Measurements from ENCODE around the gene CCDC87.
"Not testable (repeated sequence)": the region's sequence is repeated elsewhere in the genome, so short reads cannot be mapped to it uniquely, and the experiment has no call there.

The CCDC87 gene

DNA sequence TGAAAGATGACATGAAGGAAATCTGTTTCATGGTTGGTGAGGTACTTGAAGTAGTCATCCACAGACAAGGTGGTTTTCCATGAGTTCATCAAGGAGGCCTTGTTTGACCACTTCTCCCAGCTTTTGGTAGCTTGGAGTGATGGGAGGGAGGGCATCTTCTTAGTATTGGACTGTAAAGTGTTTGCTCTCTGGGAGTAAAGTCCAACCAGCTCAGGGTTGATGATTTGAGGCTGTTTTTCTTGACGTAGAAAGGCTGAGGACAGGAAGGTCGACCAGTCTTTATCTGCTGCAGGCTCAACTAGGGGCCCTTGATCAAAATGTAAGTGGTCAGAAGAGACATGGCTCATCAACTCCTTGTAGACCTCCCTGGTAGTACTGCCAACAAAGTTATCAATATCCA, 1.7 kb downstream of the CCDC87 start:
- H3K79me2 ChIP-seq (ENCODE audit: insufficient read depth, low read depth), result peaks cover 8% of the 10 kb centered on the region; the same call in 1 of the 2 replicates
- H3K27ac ChIP-seq, result no peak overlapping the region
- H3K4me3 ChIP-seq (IDR thresholded peaks at IDR 0.05; ENCODE audit: insufficient read depth, low read depth, low read length), result no peak overlapping the region
- H3K27me3 ChIP-seq (ENCODE audit: insufficient read depth, low read depth), result no peaks in the 10 kb centered on the region; the same call in 1 of the 2 replicates
- no peaks in the 10 kb centered on the region for H4K20me1 ChIP-seq (ENCODE audit: insufficient read depth)
- H3K36me3 ChIP-seq (ENCODE audit: insufficient read depth), result no peaks in the 10 kb centered on the region
- no peak overlapping the region for H2AFZ ChIP-seq (ENCODE audit: low read depth)
- H3K4me1 ChIP-seq (ENCODE audit: low read depth, poor library complexity, severe bottlenecking), result peaks cover 5% of the 10 kb centered on the region
- H3K9ac ChIP-seq, result no peak overlapping the region
- H3K4me2 ChIP-seq, result no peak overlapping the region
- TF ChIP-seq, protein P1, sequence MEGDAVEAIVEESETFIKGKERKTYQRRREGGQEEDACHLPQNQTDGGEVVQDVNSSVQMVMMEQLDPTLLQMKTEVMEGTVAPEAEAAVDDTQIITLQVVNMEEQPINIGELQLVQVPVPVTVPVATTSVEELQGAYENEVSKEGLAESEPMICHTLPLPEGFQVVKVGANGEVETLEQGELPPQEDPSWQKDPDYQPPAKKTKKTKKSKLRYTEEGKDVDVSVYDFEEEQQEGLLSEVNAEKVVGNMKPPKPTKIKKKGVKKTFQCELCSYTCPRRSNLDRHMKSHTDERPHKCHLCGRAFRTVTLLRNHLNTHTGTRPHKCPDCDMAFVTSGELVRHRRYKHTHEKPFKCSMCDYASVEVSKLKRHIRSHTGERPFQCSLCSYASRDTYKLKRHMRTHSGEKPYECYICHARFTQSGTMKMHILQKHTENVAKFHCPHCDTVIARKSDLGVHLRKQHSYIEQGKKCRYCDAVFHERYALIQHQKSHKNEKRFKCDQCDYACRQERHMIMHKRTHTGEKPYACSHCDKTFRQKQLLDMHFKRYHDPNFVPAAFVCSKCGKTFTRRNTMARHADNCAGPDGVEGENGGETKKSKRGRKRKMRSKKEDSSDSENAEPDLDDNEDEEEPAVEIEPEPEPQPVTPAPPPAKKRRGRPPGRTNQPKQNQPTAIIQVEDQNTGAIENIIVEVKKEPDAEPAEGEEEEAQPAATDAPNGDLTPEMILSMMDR (conservative IDR thresholded peaks at IDR 0.05; ENCODE audit: low read depth, low read length), result no peak

DNA sequence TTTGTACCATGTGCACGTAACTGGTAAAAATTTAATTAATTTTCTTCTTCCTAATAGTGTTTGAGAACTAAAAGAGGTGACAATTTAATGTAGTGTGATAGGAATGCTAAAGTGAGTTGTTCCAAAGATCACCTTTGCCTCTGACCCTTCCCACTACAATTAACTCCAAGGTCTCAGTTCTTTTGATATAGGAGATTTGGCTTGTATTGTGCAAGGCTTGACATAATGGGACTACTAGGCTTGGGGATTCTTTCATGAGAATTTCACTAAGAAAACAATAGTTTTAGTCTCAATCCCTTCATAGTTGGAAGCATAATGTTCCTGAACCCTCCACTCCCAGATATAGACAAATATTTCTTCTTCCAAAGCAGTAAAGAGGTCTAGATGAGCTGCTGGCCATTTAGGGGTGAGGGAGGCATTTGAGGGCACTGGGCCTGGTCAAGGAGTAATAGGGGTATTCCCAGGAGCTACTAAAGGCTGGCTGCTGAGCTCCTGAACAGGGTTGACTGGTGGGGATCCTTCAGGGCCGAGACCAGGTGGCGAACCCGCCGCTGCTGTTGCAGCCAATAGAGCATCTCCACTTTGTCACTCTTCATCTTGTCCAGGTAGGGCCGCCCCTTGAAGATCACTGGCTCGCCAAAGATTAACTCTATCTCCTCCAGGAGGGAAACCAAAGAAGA, 2.7 kb downstream of the CCDC87 start:
- H3K36me3 ChIP-seq (ENCODE audit: insufficient read depth), result no peaks in the 10 kb centered on the region

GRCh38 chr11:66589315-66589714, 3.5 kb downstream of the CCDC87 start:
- not testable (repeated sequence) for H3K27me3 ChIP-seq (ENCODE audit: insufficient read depth, low read depth); H3K4me3 ChIP-seq (IDR thresholded peaks at IDR 0.05; ENCODE audit: insufficient read depth, low read depth, low read length); H3K79me2 ChIP-seq (ENCODE audit: insufficient read depth, low read depth); H2AFZ ChIP-seq (ENCODE audit: low read depth); H3K27ac ChIP-seq; H3K36me3 ChIP-seq (ENCODE audit: insufficient read depth); H3K9ac ChIP-seq; H3K4me1 ChIP-seq (ENCODE audit: low read depth, poor library complexity, severe bottlenecking); H3K4me2 ChIP-seq; H4K20me1 ChIP-seq (ENCODE audit: insufficient read depth)

More for the DNA sequence above, 2.7 kb downstream of the CCDC87 start:
- H3K27me3 ChIP-seq (ENCODE audit: insufficient read depth, low read depth), result no peaks in the 10 kb centered on the region; the same call in 1 of the 2 replicates
- H4K20me1 ChIP-seq (ENCODE audit: insufficient read depth), result no peaks in the 10 kb centered on the region
- no peak overlapping the region for H3K4me2 ChIP-seq
- H3K4me1 ChIP-seq (ENCODE audit: low read depth, poor library complexity, severe bottlenecking), result peaks cover 5% of the 10 kb centered on the region
- no peak overlapping the region for H2AFZ ChIP-seq (ENCODE audit: low read depth)
- no peak overlapping the region for H3K4me3 ChIP-seq (IDR thresholded peaks at IDR 0.05; ENCODE audit: insufficient read depth, low read depth, low read length)
- TF ChIP-seq, protein P1 (conservative IDR thresholded peaks at IDR 0.05; ENCODE audit: low read depth, low read length), result no peak
- H3K27ac ChIP-seq, result no peak overlapping the region
- peaks cover 8% of the 10 kb centered on the region; the same call in 1 of the 2 replicates for H3K79me2 ChIP-seq (ENCODE audit: insufficient read depth, low read depth)
- no peak overlapping the region for H3K9ac ChIP-seq

DNA sequence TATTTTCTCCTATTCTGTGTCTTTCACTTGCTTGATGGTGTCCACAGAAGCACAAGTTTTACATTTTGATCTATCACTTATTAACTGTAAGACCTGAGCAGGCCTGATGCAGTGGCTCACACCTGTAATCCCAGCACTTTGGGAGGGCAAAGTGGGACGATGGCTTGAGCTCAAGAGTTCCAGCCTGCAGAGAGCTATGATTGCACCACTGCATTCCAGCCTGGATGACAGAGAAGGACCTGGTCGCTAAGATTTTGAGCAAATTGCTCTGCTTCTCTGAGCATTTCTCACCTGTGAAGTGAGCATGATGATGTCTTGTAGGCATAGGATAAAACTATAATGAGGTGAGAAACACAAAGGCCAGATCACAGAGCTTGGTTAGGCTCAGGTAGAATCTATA, 6.7 kb downstream of the CCDC87 start:
- TF ChIP-seq, protein P1 (conservative IDR thresholded peaks at IDR 0.05; ENCODE audit: low read depth, low read length), result no peak
- H3K27ac ChIP-seq, result no peak overlapping the region
- no peaks in the 10 kb centered on the region for H4K20me1 ChIP-seq (ENCODE audit: insufficient read depth)
- H3K9ac ChIP-seq, result no peak overlapping the region
- no peaks in the 10 kb centered on the region for H3K4me1 ChIP-seq (ENCODE audit: low read depth, poor library complexity, severe bottlenecking)
- H3K36me3 ChIP-seq (ENCODE audit: insufficient read depth), result no peaks in the 10 kb centered on the region
- no peaks in the 10 kb centered on the region; the same call in 1 of the 2 replicates for H3K27me3 ChIP-seq (ENCODE audit: insufficient read depth, low read depth)
- H2AFZ ChIP-seq (ENCODE audit: low read depth), result no peak overlapping the region
- no peak overlapping the region for H3K4me2 ChIP-seq
- H3K79me2 ChIP-seq (ENCODE audit: insufficient read depth, low read depth), result no peaks in the 10 kb centered on the region
- no peak overlapping the region for H3K4me3 ChIP-seq (IDR thresholded peaks at IDR 0.05; ENCODE audit: insufficient read depth, low read depth, low read length)

GRCh38 chr11:66585447-66585846, 7.4 kb downstream of the CCDC87 start:
- not testable (repeated sequence) for H3K4me3 ChIP-seq (IDR thresholded peaks at IDR 0.05; ENCODE audit: insufficient read depth, low read depth, low read length); H4K20me1 ChIP-seq (ENCODE audit: insufficient read depth); H3K4me1 ChIP-seq (ENCODE audit: low read depth, poor library complexity, severe bottlenecking); H3K4me2 ChIP-seq; H3K9ac ChIP-seq; H3K27ac ChIP-seq; H3K27me3 ChIP-seq (ENCODE audit: insufficient read depth, low read depth); H3K79me2 ChIP-seq (ENCODE audit: insufficient read depth, low read depth); H3K36me3 ChIP-seq (ENCODE audit: insufficient read depth); H2AFZ ChIP-seq (ENCODE audit: low read depth)

GRCh38 chr11:66582565-66583147, 10.2 kb downstream of the CCDC87 start:
- not testable (repeated sequence) for H3K27ac ChIP-seq; H3K27me3 ChIP-seq (ENCODE audit: insufficient read depth, low read depth); H3K36me3 ChIP-seq (ENCODE audit: insufficient read depth); H4K20me1 ChIP-seq (ENCODE audit: insufficient read depth); H3K4me3 ChIP-seq (IDR thresholded peaks at IDR 0.05; ENCODE audit: insufficient read depth, low read depth, low read length); H3K9ac ChIP-seq; H3K4me2 ChIP-seq; H2AFZ ChIP-seq (ENCODE audit: low read depth); H3K79me2 ChIP-seq (ENCODE audit: insufficient read depth, low read depth); H3K4me1 ChIP-seq (ENCODE audit: low read depth, poor library complexity, severe bottlenecking)
